Loucy (cell line): ENCODE data around the gene TMC3.

Experiments used
- H2AFZ ChIP-seq: fragments of 200-600 bp; sonication (generic); 2 replicates; pipeline ENCODE4 v1.6.0; 2016; ENCODE audit warnings: antibody characterized with exemption, mild to moderate bottlenecking, low read length, moderate library complexity
- H3F3A ChIP-seq: fragments of 200-600 bp; 2 replicates; pipeline ENCODE4 v1.6.0; 2016; ENCODE audit warnings: antibody characterized with exemption, low read depth, mild to moderate bottlenecking
- H3K27me3 ChIP-seq: fragments of 200-600 bp; sonication (generic); 2 replicates; pipeline ENCODE4 v1.6.1; 2014; ENCODE audit warnings: low read length, mild to moderate bottlenecking; ENCODE audit not compliant: insufficient read depth, poor library complexity, severe bottlenecking
- H3K36me3 ChIP-seq: fragments of 200-600 bp; sonication (generic); 2 replicates; pipeline ENCODE4 v1.6.1; 2016; ENCODE audit warnings: low read length; ENCODE audit not compliant: insufficient read depth
- H3K4me1 ChIP-seq: fragments of 200-600 bp; sonication (generic); 2 replicates; pipeline ENCODE4 v1.5.1; 2014; ENCODE audit warnings: low read length, mild to moderate bottlenecking; ENCODE audit not compliant: insufficient read depth, poor library complexity, severe bottlenecking
- H3K4me2 ChIP-seq: fragments of 200-600 bp; sonication (generic); 2 replicates; pipeline ENCODE4 v1.6.0; 2014; ENCODE audit warnings: antibody characterized with exemption, low read length, low read depth, mild to moderate bottlenecking; ENCODE audit not compliant: poor library complexity, severe bottlenecking
- H3K4me3 ChIP-seq: fragments of 200-600 bp; sonication (generic); 2 replicates; pipeline ENCODE4 v1.5.1; 2014; ENCODE audit warnings: low read length, mild to moderate bottlenecking, mixed read lengths; ENCODE audit not compliant: poor library complexity, severe bottlenecking
- H3K79me2 ChIP-seq: fragments of 200-600 bp; sonication (generic); 2 replicates; pipeline ENCODE4 v1.6.1; 2014; ENCODE audit warnings: low read length; ENCODE audit not compliant: insufficient read depth
- H3K9ac ChIP-seq: fragments of 200-600 bp; sonication (generic); 2 replicates; pipeline ENCODE4 v1.6.0; 2014; ENCODE audit warnings: mild to moderate bottlenecking, low read depth, low read length, moderate library complexity; ENCODE audit not compliant: poor library complexity, severe bottlenecking
- H3K9me2 ChIP-seq: fragments of 200-600 bp; sonication (generic); replicated peaks from 2 replicates; pipeline ENCODE4 v1.6.1; 2016; ENCODE audit warnings: low read depth, low read length, mixed read lengths
- H3K9me3 ChIP-seq: fragments of 200-600 bp; sonication (generic); 2 replicates; pipeline ENCODE4 v1.6.1; 2014; ENCODE audit warnings: mild to moderate bottlenecking, antibody characterized with exemption, low read length, low read depth; ENCODE audit not compliant: insufficient read depth
- H4K20me1 ChIP-seq: fragments of 200-600 bp; sonication (generic); 2 replicates; pipeline ENCODE4 v1.6.0; 2014; ENCODE audit warnings: antibody characterized with exemption, low read length, mild to moderate bottlenecking; ENCODE audit not compliant: insufficient read depth, poor library complexity, severe bottlenecking
- CTCF ChIP-seq: fragments of 200-600 bp; sonication (generic); conservative IDR thresholded peaks from 2 replicates; pipeline ENCODE4 v1.5.1; 2014; ENCODE audit warnings: mild to moderate bottlenecking, antibody characterized with exemption, low read length
- EZH2phosphoT487 ChIP-seq: fragments of 200-600 bp; IDR thresholded peaks from 2 replicates; pipeline ENCODE4 v1.6.1; 2018; ENCODE audit warnings: antibody characterized with exemption, mild to moderate bottlenecking, moderate library complexity, borderline replicate concordance

Gene TMC3

DNA sequence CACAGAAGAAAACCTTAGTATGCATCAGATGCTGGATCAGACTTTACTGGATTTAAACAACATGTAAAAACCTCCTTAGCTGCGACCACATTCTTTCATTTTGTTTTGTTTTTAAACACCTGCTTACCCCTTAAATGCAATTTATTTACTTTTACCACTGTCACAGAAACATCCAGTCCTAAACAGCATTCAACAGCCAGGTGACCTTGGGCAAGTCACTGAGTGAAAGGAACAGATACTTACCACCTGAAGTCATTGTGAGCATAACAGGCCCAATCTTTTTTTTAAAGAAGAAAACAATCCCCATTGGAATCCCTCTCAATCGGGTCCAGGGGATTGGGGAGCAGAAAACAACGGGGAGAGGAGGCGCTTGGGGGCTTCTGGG is 50.5 kb downstream of the TMC3 start:
- no peaks in the 10 kb centered on the region for H3K36me3 ChIP-seq
- H3K4me2 ChIP-seq, result peak overlapping the region; percentile 89
- H3K27me3 ChIP-seq, result no peaks in the 10 kb centered on the region
- H3F3A ChIP-seq, result no peaks in the 10 kb centered on the region
- no peaks in the 10 kb centered on the region for H3K9me3 ChIP-seq
- H4K20me1 ChIP-seq, result no peaks in the 10 kb centered on the region
- peak overlapping the region; percentile 74; the same call in 1 of the 2 replicates for H2AFZ ChIP-seq
- peaks cover 11% of the 10 kb centered on the region for H3K4me1 ChIP-seq
- H3K79me2 ChIP-seq, result peaks cover 5% of the 10 kb centered on the region; the same call in 1 of the 2 replicates
- H3K4me3 ChIP-seq, result peak overlapping the region; percentile 88
- no peaks in the 10 kb centered on the region for H3K9me2 ChIP-seq
- H3K9ac ChIP-seq, result peak overlapping the region; percentile 78
- TF ChIP-seq EZH2phosphoT487 (no peak), CTCF (no peak)

GRCh38 chr15:81322676-81323253 is 51.2 kb downstream of the TMC3 start:
- H3K79me2 ChIP-seq, result peaks cover 5% of the 10 kb centered on the region; the same call in 1 of the 2 replicates
- no peaks in the 10 kb centered on the region for H3F3A ChIP-seq
- peak overlapping the region; percentile 88 for H3K4me3 ChIP-seq
- TF ChIP-seq CTCF, result no peak
- TF ChIP-seq EZH2phosphoT487, result no peak
- peak overlapping the region; percentile 78 for H3K9ac ChIP-seq
- no peaks in the 10 kb centered on the region for H3K27me3 ChIP-seq
- H3K4me2 ChIP-seq, result peak overlapping the region; percentile 89
- H3K36me3 ChIP-seq, result no peaks in the 10 kb centered on the region
- no peak overlapping the region for H2AFZ ChIP-seq
- H3K4me1 ChIP-seq, result peaks cover 11% of the 10 kb centered on the region
- H4K20me1 ChIP-seq, result no peaks in the 10 kb centered on the region
- no peaks in the 10 kb centered on the region for H3K9me3 ChIP-seq
- H3K9me2 ChIP-seq, result no peaks in the 10 kb centered on the region

GRCh38 chr15:81321667-81322066 is 52.3 kb downstream of the TMC3 start:
- no peak overlapping the region for H3K4me3 ChIP-seq
- H3K9me2 ChIP-seq, result no peaks in the 10 kb centered on the region
- no peaks in the 10 kb centered on the region for H3K36me3 ChIP-seq
- no peaks in the 10 kb centered on the region for H3F3A ChIP-seq
- H3K27me3 ChIP-seq, result no peaks in the 10 kb centered on the region
- TF ChIP-seq CTCF (no peak), EZH2phosphoT487 (no peak)
- no peak overlapping the region for H2AFZ ChIP-seq
- peaks cover 11% of the 10 kb centered on the region for H3K4me1 ChIP-seq
- H3K79me2 ChIP-seq, result peaks cover 5% of the 10 kb centered on the region; the same call in 1 of the 2 replicates
- no peaks in the 10 kb centered on the region for H4K20me1 ChIP-seq
- no peaks in the 10 kb centered on the region for H3K9me3 ChIP-seq
- peak overlapping the region; percentile 89 for H3K4me2 ChIP-seq
- H3K9ac ChIP-seq, result no peak overlapping the region
